Tibial nerve (tissue), 4 donors: ENCODE measurements around the gene HOXA4.

Source experiments
- CTCF ChIP-seq, 5 experiments: fragments of 200-600 bp in 3 of 5; fragments of 450-650 bp in 2 of 5; sonication (generic) in 3 of 5; IDR thresholded peaks; one replicate each; pipeline ENCODE4 v1.5.1; 2016 to 2019; ENCODE audit warnings: antibody characterized with exemption in 5 of 5, mild to moderate bottlenecking in 3 of 5, moderate library complexity in 2 of 5
- EP300 ChIP-seq, 2 donors: sonication (generic); formaldehyde crosslinking; IDR thresholded peaks; one replicate each; pipeline ENCODE4 v1.6.1; 2017; ENCODE audit warnings: antibody characterized with exemption in 2 of 2, mild to moderate bottlenecking in 1 of 2
- POLR2A ChIP-seq, 2 donors: fragments of 450-650 bp; IDR thresholded peaks; one replicate each; pipeline ENCODE4 v1.6.1; 2017; ENCODE audit warnings: antibody characterized with exemption in 2 of 2, mild to moderate bottlenecking in 2 of 2, moderate library complexity in 2 of 2

- TF ChIP-seq POLR2A (IDR thresholded peaks at IDR 0.05) (no peak), CTCF (IDR thresholded peaks at IDR 0.05) (no peak), EP300 (IDR thresholded peaks at IDR 0.05) (peak in 1 of 2 donors; percentile 67)
Measured at GRCh38 chr7:27134392-27134791, 3.8 kb upstream of the HOXA4 start.
